Brain microvascular endothelial cell (primary cell): ENCODE data around the gene MACROD1.

Experiments used
- DNase-seq: peaks from one replicate; pipeline ENCODE4 v3.0.0-alpha.2; 2020
- H3K27ac ChIP-seq: fragments of 250-450 bp; sonication (Bioruptor Pico); 2 replicates; pipeline ENCODE4 v1.5.1; 2020; ENCODE audit warnings: mild to moderate bottlenecking, moderate library complexity
- H3K27me3 ChIP-seq: fragments of 250-450 bp; sonication (Bioruptor Pico); replicated peaks from 2 replicates; pipeline ENCODE4 v1.5.1; 2020; ENCODE audit warnings: mild to moderate bottlenecking
- H3K36me3 ChIP-seq: fragments of 250-450 bp; sonication (Bioruptor Pico); replicated peaks from 2 replicates; pipeline ENCODE4 v1.5.1; 2020; ENCODE audit warnings: mild to moderate bottlenecking
- H3K4me3 ChIP-seq: 2 replicates; pipeline ENCODE4 v1.5.1; 2011; ENCODE audit warnings: low read depth, mild to moderate bottlenecking, control low read depth, low read length, moderate library complexity
- in situ Hi-C: cut with HindIII; loops from 2 replicates; pipeline ENCODE4 v1.10.0; 2017; ENCODE audit warnings: low sequenced_read_pairs, low pct_ligation_motif_present
- TF ChIP-seq, protein P1 (sequence below): IDR thresholded peaks from 2 replicates; pipeline ENCODE4 v1.5.1; 2011; ENCODE audit warnings: low read depth, mild to moderate bottlenecking, moderate library complexity, low read length, control low read depth, inconsistent platforms; ENCODE audit errors: missing control alignments

Gene MACROD1

GRCh38 chr11:64118876-64119665 is 46.8 kb downstream of the MACROD1 start:
- no peak overlapping the region for H3K4me3 ChIP-seq
- no peak overlapping the region for H3K27ac ChIP-seq
- no peak for DNase-seq
- in situ Hi-C loops = no loop called here
- peaks cover 7% of the 10 kb centered on the region for H3K27me3 ChIP-seq
- no peaks in the 10 kb centered on the region for H3K36me3 ChIP-seq
- TF ChIP-seq, protein P1, sequence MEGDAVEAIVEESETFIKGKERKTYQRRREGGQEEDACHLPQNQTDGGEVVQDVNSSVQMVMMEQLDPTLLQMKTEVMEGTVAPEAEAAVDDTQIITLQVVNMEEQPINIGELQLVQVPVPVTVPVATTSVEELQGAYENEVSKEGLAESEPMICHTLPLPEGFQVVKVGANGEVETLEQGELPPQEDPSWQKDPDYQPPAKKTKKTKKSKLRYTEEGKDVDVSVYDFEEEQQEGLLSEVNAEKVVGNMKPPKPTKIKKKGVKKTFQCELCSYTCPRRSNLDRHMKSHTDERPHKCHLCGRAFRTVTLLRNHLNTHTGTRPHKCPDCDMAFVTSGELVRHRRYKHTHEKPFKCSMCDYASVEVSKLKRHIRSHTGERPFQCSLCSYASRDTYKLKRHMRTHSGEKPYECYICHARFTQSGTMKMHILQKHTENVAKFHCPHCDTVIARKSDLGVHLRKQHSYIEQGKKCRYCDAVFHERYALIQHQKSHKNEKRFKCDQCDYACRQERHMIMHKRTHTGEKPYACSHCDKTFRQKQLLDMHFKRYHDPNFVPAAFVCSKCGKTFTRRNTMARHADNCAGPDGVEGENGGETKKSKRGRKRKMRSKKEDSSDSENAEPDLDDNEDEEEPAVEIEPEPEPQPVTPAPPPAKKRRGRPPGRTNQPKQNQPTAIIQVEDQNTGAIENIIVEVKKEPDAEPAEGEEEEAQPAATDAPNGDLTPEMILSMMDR = no peak

- Histone ChIP-seq H3K4me3 (no peak overlapping the region), H3K27me3 (peaks cover 4% of the 10 kb centered on the region), H3K27ac (no peak overlapping the region), H3K36me3 (no peaks in the 10 kb centered on the region)
- TF ChIP-seq, protein P1 = no peak
- no peak for DNase-seq
- in situ Hi-C loops = no loop called here
These were observed 48.0 kb downstream of the MACROD1 start for GRCh38 chr11:64117763-64118459.

GRCh38 chr11:64115531-64116522 is 50.1 kb downstream of the MACROD1 start:
- Histone ChIP-seq H3K27ac (no peak overlapping the region), H3K27me3 (peaks cover 4% of the 10 kb centered on the region), H3K4me3 (no peak overlapping the region), H3K36me3 (no peaks in the 10 kb centered on the region)
- no peak for DNase-seq
- TF ChIP-seq, protein P1 = no peak
- in situ Hi-C loops = no loop called here

GRCh38 chr11:64114231-64114630 is 51.7 kb downstream of the MACROD1 start:
- Histone ChIP-seq H3K36me3 (no peaks in the 10 kb centered on the region), H3K4me3 (no peak overlapping the region), H3K27me3 (peaks cover 4% of the 10 kb centered on the region), H3K27ac (no peak overlapping the region)
- TF ChIP-seq, protein P1 = no peak
- in situ Hi-C loops = no loop called here
- DNase-seq = no peak

GRCh38 chr11:64113462-64113780 is 52.5 kb downstream of the MACROD1 start:
- TF ChIP-seq, protein P1 = no peak
- H3K27me3 ChIP-seq = peaks cover 4% of the 10 kb centered on the region
- H3K4me3 ChIP-seq = no peak overlapping the region
- in situ Hi-C loops = no loop called here
- H3K36me3 ChIP-seq = no peaks in the 10 kb centered on the region
- no peak overlapping the region for H3K27ac ChIP-seq
- no peak for DNase-seq
